Erythroblast (primary cell): ENCODE data around the gene HM13.

Experiments
- GATA1 ChIP-seq: IDR thresholded peaks from 2 replicates; pipeline ENCODE4 v1.6.1; 2011; ENCODE audit warnings: low read depth, mild to moderate bottlenecking, control low read depth, low read length, moderate library complexity
- POLR2A ChIP-seq: IDR thresholded peaks from 2 replicates; pipeline ENCODE4 v1.6.1; 2011; ENCODE audit warnings: mild to moderate bottlenecking, low read length

DNA sequence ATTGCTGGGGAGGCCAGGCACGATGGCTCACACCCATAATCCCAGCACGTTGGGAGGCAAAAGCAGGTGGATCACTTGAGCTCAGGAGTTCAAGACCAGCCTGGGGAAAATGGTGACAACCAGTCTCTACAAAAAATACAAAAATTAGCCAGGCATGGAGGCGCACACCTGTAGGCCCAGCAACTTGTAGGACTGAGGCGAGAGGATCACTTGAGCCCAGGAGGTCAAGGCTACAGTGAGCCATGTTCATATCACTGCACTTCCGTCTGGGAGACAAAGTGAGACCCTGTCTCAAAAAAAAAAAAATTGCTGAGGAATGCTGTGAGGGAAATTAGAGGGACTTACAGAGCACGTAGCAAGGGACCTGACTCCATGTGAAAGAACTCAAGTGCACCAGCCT, 50.0 kb downstream of the HM13 start:
- TF ChIP-seq POLR2A (no peak), GATA1 (no peak)
